EH (cell line): ENCODE data around the gene F2R.
"Not testable (repeated sequence)": the region's sequence is repeated elsewhere in the genome, so short reads cannot be mapped to it uniquely, and the experiment has no call there.

ENCODE experiments used
- DNase-seq: peaks from one replicate; pipeline ENCODE4 v3.0.0-alpha.2; 2015; ENCODE audit warnings: low read depth

F2R gene

GRCh38 chr5:76761118-76761517 lies 45.2 kb downstream of the F2R start:
- DNase-seq: not testable (repeated sequence)

- DNase-seq: no peak
Observed at GRCh38 chr5:76762484-76762883, 46.6 kb downstream of the F2R start.

- no peak for DNase-seq
Observed at GRCh38 chr5:76763136-76763535, 47.2 kb downstream of the F2R start.

GRCh38 chr5:76764374-76764773 lies 48.4 kb downstream of the F2R start:
- no peak for DNase-seq

- peak; percentile 90 for DNase-seq
Observed at GRCh38 chr5:76765249-76765648, 49.3 kb downstream of the F2R start.

DNA sequence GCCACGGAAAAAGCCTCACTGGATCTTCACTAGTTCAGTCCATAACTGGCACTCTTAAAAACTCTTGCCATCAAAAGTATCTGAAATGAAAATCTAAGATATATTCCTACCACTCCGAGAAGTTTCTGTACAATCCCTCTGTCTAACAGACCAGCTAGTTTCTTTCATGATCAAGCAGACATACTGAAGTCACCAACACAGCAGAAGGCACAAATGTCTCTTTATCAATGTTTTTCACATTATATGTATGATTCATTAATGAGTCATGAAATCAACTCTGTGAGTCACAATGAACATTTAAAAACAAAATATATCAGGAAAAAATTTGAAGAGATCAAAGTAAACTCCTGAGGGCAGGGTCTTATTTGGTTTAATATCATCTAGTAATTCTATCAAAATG lies 50.8 kb downstream of the F2R start:
- DNase-seq: peak; percentile 36

GRCh38 chr5:76771041-76771440 lies 55.1 kb downstream of the F2R start:
- DNase-seq: not testable (repeated sequence)

- no peak for DNase-seq
Observed at GRCh38 chr5:76771705-76772405, 55.9 kb downstream of the F2R start.

GRCh38 chr5:76775921-76776320 lies 60.0 kb downstream of the F2R start:
- no peak for DNase-seq

GRCh38 chr5:76776391-76776790 lies 60.5 kb downstream of the F2R start:
- no peak for DNase-seq

DNA sequence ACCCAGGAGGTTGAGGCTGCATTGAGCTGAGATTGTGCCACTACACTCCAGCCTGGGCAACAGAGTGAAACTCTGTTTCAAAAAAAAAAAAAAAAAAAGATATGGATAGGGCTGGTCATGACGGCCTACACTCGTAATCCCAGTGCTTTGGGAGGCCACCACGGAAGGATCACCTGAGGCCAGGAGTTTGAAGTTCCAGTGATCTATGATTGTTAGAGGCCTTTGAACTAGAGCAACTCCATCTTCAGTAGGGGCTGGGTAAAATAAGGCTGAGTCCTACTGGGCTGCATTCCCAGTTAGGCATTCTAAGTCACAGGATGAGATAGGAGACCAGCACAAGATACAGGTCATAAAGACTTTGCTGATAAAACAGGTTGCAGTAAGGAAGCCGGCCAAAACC lies 64.7 kb downstream of the F2R start:
- not testable (repeated sequence) for DNase-seq

- DNase-seq: no peak
Observed at GRCh38 chr5:76781775-76782174, 65.8 kb downstream of the F2R start.

GRCh38 chr5:76782444-76782843 lies 66.5 kb downstream of the F2R start:
- no peak for DNase-seq
